Mucosa of stomach (tissue), 1 donor: ENCODE data around the gene DIS3L.
"Not testable (repeated sequence)": the region's sequence is repeated elsewhere in the genome, so short reads cannot be mapped to it uniquely, and the experiment has no call there.

Source experiments
- H3K27me3 ChIP-seq: one replicate; pipeline ENCODE4 v1.7.0; 2013; ENCODE audit warnings: mild to moderate bottlenecking, low read length; ENCODE audit not compliant: control insufficient read depth, insufficient read depth
- H3K36me3 ChIP-seq: one replicate; pipeline ENCODE4 v1.7.0; 2013; ENCODE audit warnings: low read length; ENCODE audit not compliant: control insufficient read depth, insufficient read depth
- H3K4me1 ChIP-seq: one replicate; pipeline ENCODE4 v1.7.0; 2013; ENCODE audit warnings: mild to moderate bottlenecking, low read length; ENCODE audit not compliant: control insufficient read depth, insufficient read depth
- H3K4me3 ChIP-seq: one replicate; pipeline ENCODE4 v1.7.0; 2013; ENCODE audit warnings: low read length
- H3K9ac ChIP-seq: one replicate; pipeline ENCODE4 v1.7.0; 2013; ENCODE audit warnings: mild to moderate bottlenecking, low read length, moderate library complexity
- H3K9me3 ChIP-seq: one replicate; pipeline ENCODE4 v1.7.0; 2013; ENCODE audit warnings: mild to moderate bottlenecking, low read length, moderate library complexity; ENCODE audit not compliant: control insufficient read depth
- donor health status: Pancreatic carcinoma.

The DIS3L gene

DNA sequence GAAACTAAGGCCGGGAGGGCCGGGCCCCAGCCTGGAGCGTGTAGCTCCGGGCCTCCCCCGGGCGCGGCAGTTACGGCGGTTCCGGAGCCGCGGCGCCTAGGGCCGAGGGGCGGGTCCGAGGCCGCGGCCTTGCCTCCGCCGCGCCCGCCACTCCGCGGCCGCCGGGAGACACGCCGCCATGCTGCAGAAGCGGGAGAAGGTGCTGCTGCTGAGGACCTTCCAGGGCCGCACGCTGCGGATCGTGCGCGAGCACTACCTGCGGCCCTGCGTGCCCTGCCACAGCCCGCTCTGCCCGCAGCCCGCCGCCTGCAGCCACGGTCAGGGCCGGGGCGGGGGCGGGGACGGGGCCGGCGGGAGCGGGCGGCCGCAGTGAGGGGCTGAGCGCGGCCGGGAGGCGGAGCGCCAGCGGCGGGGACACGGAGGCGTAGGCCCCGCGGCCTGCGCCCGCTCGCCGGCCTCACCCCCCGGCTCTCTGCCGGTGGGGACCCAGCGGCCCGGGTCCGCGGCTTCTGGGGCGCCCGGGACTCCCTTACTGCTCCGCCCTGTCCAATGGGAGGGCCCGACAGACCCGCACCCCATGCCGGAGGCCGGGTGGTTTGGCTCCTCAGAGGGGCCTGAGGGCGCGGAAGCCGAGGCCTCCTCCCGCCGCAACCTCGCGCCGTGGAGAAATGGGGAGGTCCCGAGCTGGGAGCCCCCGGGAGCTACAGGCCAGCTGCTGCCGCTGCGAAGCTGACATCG is at the start of gene DIS3L:
DIS3L (plus strand) TSS at position 150 of the 738 bp plus-strand sequence; CDS start at position 179, 29 bp downstream.
- Histone ChIP-seq H3K27me3 (no peaks in the 10 kb centered on the region), H3K9me3 (no peaks in the 10 kb centered on the region), H3K36me3 (no peaks in the 10 kb centered on the region), H3K4me1 (peaks cover 33% of the 10 kb centered on the region), H3K9ac (peak within 1 kb of the TSS; percentile 89), H3K4me3 (peak within 1 kb of the TSS; percentile 69)

- H3K9me3 ChIP-seq, H3K9ac ChIP-seq, H3K27me3 ChIP-seq, H3K4me3 ChIP-seq, H3K4me1 ChIP-seq, H3K36me3 ChIP-seq: not testable (repeated sequence)
Observed at GRCh38 chr15:66245832-66246231, 47.5 kb upstream of the DIS3L start.

DNA sequence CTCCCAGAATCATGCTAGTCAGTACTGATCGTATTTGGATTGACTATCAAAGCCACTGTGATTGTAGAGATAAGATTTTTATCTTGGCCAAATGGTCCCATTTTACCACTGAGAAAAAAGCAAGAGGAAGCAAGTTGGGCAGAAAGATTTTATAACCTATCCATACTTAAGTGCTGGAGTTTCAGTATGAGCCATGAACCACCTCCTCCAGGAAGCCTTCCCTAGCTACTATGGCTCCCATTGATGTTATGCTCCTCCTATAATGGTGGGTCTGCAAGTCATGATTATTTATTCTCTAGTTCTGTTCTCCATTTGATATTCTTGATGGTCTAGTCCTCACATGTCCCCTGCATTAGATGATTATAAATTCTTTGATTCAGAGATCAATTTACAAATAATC is 46.4 kb upstream of the DIS3L start:
- no peaks in the 10 kb centered on the region for H3K36me3 ChIP-seq

GRCh38 chr15:66249605-66250174 is 43.7 kb upstream of the DIS3L start:
- no peaks in the 10 kb centered on the region for H3K36me3 ChIP-seq
- peaks cover 22% of the 10 kb centered on the region for H3K4me1 ChIP-seq
- no peaks in the 10 kb centered on the region for H3K9me3 ChIP-seq
- no peak overlapping the region for H3K9ac ChIP-seq
- H3K4me3 ChIP-seq: no peak overlapping the region
- peaks cover 48% of the 10 kb centered on the region for H3K27me3 ChIP-seq

More for the DNA sequence above, 46.4 kb upstream of the DIS3L start:
- Histone ChIP-seq H3K9me3 (no peaks in the 10 kb centered on the region), H3K27me3 (peaks cover 20% of the 10 kb centered on the region), H3K4me3 (no peak overlapping the region), H3K4me1 (no peaks in the 10 kb centered on the region), H3K9ac (no peak overlapping the region)

DNA sequence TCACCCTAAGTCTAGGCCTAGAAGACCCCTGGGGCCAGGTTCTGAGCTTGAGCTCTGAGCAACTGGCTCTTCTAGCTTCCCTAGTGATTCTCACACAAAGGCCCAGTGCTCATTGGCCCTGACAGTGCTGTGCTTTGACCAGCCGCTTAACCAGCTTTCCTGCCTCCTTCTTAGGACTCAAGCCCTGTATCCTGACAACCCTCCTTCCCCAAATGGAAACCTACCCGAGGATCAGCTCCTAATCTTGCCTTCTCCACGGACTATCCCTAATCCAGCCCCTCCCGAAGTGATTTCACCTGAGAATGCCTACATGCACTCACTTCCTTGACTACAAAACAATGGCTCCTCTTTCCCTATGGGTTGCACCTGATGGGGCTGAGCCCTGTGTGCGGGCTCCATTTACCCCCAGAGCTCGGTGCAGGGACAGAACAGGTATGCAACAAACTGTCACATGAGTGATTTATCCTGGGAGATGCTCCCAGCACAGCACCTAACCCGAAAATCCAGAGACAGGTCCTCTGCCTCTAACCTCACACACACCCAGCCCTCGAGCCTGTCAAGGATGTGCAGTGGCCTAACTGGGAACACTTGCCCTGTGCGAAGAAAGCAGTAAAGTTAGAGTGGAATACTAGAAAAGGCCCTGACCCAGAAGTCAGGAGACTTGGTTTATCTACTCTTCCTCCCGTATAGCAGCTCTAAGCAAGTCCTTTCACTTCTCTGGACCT is 42.1 kb upstream of the DIS3L start:
- Histone ChIP-seq H3K4me1 (peaks cover 22% of the 10 kb centered on the region), H3K4me3 (no peak overlapping the region), H3K9ac (no peak overlapping the region), H3K36me3 (no peaks in the 10 kb centered on the region), H3K27me3 (peaks cover 63% of the 10 kb centered on the region), H3K9me3 (no peaks in the 10 kb centered on the region)

DNA sequence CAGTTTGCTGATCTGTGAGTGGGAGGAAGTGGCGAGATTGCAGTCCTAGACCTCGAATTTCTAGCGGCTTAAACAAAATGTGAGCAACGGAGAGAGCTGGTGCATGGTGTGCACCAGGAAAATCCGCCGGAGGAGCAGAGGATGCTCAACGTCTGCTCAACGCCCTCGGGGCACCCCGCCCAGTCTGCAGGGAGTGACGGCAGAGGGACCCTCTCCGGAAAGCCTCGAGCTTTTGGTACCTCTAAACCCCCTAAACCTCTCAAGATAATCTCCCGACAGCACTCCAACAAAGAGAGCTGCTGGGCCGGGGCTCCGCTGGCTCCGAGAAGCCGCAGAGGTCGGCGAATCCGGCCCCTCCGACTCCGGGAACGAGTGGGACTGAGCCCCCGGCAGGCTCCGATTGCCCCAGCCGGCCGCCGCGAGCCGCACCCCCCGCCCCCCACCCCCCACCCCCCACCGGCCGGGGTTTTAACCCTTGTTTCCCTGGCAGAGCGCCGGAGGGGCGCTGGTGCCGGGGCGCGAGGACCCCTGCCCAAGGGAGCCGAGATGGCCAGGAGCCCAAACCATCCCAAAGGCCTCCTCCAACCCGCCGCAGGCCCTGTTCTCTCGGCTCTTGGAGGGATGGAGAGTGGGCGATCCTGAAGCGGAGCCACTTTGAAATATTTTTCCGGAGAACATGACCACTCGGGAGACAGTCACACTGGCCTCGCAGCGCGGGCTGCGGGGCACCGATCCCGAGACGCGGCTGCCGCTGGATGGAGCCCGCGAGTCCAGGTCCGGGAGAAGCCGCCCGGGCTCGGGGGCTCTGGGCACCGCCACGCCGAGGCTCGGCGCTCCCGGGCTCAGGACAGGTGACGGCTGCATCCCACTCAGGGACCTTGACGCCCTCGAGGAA is 41.3 kb upstream of the DIS3L start:
- H3K9me3 ChIP-seq: no peaks in the 10 kb centered on the region
- peak overlapping the region; percentile 27 for H3K4me3 ChIP-seq
- peaks cover 22% of the 10 kb centered on the region for H3K4me1 ChIP-seq
- H3K27me3 ChIP-seq: peaks cover 71% of the 10 kb centered on the region
- peak overlapping the region; percentile 29 for H3K9ac ChIP-seq
- no peaks in the 10 kb centered on the region for H3K36me3 ChIP-seq

DNA sequence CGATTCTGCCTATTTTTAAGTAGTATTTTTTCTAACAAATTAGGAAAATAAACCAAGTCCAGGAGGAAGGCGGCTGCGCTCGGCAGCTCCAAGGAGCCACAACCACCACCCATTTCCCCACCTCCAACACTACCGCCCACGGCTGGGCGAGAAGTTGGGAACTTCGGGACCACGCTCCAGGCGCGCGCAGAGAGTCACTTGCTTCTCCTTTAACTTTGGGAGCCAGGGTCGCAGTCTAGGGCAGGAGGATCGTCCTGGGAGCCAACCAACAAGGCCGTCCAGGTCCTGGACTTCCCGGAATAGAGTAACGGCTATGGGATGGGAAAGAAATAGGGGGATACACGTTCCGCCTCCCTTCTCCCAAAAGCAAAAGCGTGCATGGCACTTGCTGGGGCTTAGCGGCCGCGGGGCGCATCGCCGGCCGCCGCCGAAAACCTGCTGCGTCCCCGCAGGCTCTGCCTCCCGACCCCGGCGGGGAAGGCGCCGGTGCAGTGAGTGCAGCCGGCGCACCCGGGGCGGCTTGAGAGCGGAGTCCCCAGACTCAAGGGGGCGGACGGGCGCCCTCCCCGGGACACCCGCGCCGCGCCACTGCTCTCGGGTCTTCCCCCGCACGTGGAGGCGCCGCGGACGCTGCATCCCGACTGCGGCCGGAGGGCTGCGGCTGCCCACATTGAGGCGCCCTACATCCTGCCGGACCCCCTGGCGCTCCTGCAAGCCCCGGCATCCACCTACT is 40.5 kb upstream of the DIS3L start:
- peaks cover 77% of the 10 kb centered on the region for H3K27me3 ChIP-seq
- peaks cover 22% of the 10 kb centered on the region for H3K4me1 ChIP-seq
- H3K36me3 ChIP-seq: no peaks in the 10 kb centered on the region
- no peaks in the 10 kb centered on the region for H3K9me3 ChIP-seq
- peak overlapping the region; percentile 27 for H3K4me3 ChIP-seq
- peak overlapping the region; percentile 29 for H3K9ac ChIP-seq

GRCh38 chr15:66253418-66254088 is 39.8 kb upstream of the DIS3L start, which contains the start of gene MEGF11:
MEGF11 (minus strand) TSS chr15:66253750; CDS start chr15:66128403, 125,347 bp downstream.
- Histone ChIP-seq H3K9ac (peak within 1 kb of the TSS; percentile 29), H3K27me3 (peaks cover 77% of the 10 kb centered on the region), H3K4me1 (peaks cover 22% of the 10 kb centered on the region), H3K36me3 (no peaks in the 10 kb centered on the region), H3K9me3 (no peaks in the 10 kb centered on the region), H3K4me3 (peak within 1 kb of the TSS; percentile 27)

DNA sequence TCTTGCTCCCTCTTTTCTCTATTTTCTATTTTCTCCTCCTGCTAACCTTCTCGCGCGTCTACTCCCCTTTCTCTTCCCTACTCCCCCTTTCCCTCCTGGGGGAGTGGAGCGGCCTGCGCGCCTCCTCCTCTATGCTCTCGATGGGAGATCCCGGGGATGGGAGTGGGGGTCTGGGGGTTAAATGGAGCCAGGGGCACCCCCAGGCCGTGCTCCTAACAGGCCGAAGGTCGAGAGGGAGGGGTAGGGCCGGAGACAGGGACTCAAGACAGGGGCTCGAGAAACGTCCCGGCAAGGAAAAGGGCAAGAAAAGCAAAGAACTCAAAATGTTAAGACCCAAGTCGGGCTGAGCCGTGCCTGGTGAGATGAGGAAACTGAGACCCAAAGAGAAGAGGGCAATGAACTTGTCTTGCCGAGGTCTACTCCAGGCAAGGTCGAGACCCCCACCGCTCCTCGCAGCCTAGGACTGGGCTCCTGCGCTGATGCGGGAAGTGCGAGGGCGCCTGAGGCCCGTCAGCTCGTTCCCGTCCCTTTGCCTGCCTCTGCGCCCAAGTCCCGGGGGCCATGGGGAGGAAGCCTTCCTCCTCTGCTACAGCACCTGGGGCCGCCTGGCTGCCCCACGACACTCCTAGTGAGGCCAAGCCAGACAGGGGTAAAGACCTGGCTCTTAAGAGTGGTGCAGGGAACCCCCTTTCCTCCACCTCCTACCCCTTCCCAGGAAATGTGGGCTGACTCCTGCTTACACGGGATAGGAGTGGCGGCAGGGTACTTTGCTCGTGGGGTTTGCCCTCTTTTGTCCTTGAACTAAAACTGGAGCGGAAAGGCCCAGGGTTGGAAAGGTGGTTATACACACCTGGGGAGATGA is 39.0 kb upstream of the DIS3L start:
- Histone ChIP-seq H3K4me3 (no peak overlapping the region), H3K9ac (no peak overlapping the region), H3K36me3 (no peaks in the 10 kb centered on the region), H3K4me1 (peaks cover 22% of the 10 kb centered on the region), H3K9me3 (no peaks in the 10 kb centered on the region), H3K27me3 (peaks cover 77% of the 10 kb centered on the region)

- Histone ChIP-seq H3K36me3 (no peaks in the 10 kb centered on the region), H3K9me3 (no peaks in the 10 kb centered on the region), H3K9ac (no peak overlapping the region), H3K4me3 (no peak overlapping the region), H3K4me1 (peaks cover 22% of the 10 kb centered on the region), H3K27me3 (peaks cover 76% of the 10 kb centered on the region)
Observed at GRCh38 chr15:66254951-66255676, 38.3 kb upstream of the DIS3L start.
